CD4-positive, alpha-beta T cell treated with Interferon gamma for 1 hour (primary cell): Measurements from ENCODE around the gene PSMB1.

Experiments used
- DNase-seq: peaks from one replicate; pipeline ENCODE4 v3.0.0-alpha.2; 2020

PSMB1 gene

DNA sequence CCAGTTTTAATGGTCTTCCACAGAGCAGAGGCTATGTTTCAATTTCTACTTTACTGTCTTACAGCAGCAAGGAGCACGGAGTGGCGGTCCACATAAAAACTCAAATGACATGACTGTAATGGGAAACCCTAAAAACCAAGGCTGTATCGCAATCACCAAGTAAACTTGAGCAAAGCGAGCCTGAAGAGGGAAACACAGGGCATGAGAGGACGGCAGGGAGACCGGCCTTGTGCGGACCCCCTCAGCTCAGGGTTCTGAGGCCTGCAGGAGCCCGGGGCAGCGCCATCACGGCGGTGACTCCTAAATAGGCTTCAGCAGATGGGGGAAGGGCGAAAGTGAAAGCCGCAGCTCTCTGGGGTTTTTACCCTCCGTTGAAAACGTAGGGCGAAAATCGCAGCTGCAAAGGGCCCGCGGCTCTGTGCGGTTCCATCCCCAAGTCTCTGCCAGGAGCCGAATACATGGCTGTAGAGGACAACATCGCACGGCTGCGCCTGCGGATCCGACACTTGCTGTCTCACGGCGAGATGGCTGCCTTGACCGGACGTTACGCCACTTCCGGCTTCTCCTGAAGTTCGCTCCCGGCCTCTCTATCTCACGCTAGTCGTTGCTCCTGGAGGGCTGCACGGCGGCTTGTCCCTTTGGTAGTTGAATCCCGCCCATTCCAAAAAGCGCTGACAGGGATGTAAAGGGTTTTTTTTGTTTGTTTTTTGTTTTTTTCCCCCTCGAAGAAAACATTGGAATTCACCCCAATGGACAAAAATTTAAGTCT is at the start of gene PSMB1:
TSS of gene PSMB1 (minus strand) at position 543 of the 769 bp plus-strand sequence. CDS start at position 478, 65 bp downstream.
- DNase-seq = peak; percentile 84

DNA sequence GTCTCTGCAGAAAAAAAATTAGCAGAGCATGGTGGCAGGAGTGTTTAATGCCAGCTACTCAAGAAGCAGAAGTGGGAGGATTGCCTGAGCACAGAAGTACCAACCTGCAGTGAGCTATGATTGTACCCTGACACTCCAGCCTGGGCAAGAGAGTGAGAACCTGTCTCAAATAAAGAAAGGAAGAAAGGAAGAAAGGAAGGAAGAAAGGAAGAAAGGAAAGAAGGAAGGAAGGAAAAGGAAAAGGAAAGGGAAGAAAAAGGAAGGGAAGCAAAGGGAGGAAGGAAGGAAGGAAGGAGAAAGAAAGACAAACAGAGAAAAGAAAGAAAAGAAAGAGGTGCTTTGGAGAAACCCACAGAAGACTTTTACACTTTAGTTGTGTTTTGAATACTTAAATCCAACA is 44.2 kb upstream of the PSMB1 start:
- DNase-seq = no peak

DNA sequence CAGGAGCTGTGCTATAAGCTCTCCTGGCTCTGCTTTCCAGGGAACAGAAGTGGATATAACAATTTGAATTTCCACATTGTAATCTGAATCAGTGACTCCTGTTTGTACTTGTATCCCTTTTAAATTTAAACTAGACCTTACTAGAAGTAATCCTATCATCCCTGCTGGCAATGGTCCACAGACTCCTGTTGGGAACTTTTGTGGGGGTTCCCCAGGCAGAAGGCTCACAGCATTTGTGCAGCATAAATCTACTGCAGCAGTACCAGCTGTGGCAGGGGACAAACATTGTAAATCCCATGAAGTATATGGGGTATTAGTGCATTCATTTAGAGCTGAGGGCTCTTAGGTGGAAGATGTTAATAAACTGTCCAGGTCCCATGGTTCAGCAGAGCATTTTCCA is 43.3 kb upstream of the PSMB1 start:
- no peak for DNase-seq

DNA sequence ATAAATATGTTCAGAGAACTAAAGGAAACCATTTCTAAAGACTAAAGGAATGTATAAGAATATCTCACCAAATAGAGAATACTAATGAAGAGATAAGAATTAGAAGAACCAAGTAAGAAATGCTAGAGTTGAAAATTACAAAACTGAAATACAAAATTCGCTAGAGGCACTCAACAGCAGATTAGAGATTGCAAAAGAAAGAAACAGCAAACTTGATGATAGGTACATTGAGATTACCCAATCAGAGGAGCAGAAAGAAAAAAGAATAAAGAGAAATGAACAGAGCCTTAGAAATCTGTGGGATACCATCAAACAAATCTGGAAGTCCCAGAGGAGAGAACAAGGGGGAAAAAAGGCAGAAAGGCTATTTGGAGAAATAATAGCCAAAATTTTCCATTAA is 37.6 kb upstream of the PSMB1 start:
- no peak for DNase-seq

DNA sequence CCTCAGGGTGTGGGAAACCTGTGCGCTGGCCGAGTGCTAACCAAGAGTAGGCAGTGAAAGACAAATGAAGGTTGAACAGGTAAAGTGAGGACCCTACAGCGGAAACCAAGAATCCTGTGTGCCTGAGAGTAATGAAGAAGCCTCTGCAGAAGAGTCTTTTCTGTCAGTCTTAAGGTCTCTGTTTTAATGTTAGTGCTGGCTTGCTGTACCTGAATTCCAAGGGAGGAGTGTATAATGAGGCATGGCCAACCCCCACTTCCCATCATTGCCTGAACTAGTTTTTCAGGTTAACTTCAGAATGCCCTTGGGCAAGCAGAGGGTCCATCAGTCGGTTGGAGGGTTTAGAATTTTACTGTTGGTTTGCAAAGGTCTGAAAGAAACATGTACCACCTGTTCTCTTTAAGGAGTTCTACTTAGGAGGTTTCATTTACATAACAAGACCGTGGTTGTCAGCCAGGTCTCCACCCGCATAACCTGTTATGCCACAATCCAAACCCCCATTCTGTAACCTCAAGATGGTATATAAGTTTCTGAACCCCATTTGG is 31.9 kb upstream of the PSMB1 start:
- no peak for DNase-seq

DNA sequence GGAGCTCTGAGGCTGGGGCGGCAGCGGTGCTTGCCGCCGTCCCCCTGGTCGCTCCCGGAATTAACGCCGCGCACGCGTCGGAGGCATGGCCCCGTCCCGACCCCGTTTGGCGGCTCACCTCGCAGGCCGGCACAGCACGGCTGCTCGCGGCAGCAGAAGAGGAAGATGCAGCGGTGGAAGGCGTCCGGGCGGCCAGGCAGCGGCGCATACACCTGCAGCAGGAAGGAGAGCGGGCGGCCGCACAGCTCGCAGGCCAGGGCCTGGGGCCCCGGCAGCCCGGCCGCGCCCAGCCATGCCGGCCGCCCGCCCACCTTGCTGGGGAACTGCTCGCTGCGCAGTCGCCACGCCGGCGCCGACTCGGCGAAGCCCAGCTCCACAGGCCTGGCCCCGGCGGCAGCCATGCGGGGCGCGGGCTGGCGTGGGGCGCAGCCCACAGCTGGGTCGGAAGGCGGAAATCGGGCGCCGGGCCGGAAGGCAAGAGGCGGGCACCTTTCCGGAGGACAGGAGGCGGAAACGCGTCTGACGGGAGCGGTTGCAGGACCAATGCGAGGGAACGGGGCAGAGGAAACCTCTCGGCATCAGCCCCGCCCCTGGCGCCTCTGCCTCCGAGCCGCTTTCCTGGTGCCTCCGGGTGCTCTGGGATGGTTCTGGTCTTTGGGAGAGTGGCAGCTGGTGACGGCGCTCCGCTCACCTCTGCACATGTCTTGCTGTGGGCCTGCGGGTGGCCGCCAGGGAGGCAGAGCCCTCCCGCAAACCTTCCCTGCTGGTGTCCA is 31.3 kb upstream of the PSMB1 start, which contains the start of gene PDCD2:
TSS of gene PDCD2 (minus strand) at position 457 of the 773 bp plus-strand sequence. CDS start at position 401, 56 bp downstream.
- peak; percentile 88 for DNase-seq

DNA sequence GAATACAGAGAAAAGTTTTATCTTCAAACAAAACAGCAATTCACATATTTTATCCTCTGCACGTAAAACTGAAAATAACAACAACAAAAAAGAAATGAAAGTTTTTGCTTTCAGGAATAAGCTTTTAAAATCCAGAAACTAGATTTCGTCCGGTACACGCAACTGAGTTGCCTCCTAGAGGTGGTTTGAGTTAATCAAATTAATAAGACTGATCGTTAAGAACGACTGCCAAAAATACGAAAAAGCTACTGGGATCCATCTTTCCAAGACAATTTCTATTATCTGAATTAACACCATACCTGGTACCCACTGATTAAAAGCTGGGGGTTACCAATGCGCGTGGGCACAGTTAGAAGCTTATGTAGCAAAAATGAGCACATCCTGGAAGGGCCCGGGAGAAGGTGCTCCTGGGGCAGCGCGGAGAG is 30.7 kb upstream of the PSMB1 start:
- DNase-seq = no peak

DNA sequence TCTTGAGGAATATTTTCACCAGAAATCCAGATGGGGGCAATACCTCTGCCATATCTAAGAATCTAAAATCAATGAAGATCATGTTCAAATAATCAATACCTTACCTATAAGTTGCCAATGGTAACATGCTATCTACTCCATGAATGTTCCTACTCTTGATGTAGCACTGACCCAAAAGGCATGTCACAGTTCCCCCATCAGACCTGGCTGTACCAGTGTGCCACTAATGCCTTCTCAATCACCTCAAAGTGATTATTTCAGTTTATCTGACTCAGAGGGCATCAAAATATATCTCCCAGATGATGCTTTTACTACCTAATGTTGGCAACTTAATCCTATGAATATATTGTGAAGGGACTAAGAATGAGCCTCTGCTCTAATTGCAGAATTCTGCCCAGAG is 25.8 kb upstream of the PSMB1 start:
- DNase-seq = no peak

DNA sequence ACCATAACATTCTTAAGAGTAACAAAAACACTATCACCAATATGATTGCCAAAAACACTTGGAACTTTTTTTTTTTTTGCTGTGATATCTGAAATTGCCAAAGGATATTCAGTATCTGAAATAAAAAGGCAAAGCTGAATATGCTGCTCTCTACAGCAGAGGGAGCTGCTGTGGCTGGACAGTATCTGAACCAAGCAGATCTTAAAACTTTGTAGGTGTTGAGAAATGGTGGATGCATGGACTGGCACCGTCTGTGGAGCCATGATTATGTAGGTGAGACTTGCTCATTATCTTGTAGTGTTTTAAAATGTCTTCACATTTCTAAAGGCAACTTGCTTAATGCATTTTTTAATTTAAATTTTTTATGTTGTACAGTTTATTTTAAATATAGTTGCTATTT is 22.1 kb upstream of the PSMB1 start:
- no peak for DNase-seq

DNA sequence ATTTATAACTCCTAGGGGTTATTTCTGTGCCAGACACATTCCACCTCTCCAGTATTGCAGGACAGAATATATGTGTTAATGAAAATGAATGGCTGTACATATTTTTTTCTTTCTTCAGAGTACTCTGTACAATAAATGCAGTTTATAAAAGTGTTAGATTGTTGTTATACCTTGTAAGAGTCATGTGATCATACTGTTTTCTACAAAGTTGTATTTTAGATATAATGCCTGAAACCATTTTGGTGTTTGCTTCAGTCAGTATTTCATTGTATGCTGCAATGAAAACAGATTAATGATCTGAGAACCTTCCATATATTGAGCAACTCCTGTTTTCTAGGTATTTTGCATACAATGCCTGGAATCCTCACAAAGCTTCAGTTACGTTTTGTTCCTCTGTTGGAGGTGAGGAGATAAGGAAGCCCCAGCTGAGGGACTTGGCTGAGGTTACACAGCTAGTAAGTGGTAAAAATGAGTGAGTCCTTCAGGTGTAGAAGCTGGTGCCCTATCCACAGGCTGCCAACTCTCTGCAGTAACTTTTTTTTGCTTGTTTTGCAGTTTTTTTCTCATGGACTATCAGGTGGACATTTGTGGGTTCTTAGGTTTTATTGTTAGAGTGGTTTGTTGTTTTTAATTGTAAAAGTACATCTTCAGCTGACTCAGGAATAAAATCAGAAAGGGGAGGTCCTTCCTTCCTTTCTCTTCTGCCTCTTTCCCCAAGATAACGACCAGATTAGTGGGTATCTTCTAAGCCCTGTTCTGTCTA is 19.8 kb upstream of the PSMB1 start:
- DNase-seq = no peak

DNA sequence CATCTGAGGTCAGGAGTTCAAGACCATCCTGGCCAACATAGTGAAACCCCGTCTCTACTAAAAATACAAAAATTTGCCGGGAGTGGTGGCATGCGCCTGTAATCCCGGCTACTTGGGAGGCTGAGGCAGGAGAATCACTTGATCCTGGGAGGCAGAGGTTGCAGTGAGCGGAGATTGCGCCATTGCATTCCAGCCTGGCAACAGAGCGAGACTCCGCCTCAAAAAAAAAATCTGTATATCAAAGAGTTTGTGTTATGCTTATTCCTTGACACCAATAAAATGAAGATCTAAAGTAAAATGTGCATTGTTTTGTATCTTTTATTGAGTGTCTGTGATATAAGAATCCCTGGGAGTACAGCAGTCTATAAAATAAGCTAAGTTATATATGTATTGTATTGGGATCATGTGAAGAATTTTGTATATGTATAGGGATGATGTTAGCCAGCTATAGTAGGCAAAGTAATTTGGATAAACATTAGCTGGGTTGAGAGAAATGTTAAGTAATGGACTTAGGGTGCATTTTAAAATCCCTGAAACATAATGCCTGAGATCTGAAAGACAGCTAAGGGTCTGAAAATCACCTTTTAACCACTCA is 11.9 kb upstream of the PSMB1 start:
- DNase-seq = no peak

DNA sequence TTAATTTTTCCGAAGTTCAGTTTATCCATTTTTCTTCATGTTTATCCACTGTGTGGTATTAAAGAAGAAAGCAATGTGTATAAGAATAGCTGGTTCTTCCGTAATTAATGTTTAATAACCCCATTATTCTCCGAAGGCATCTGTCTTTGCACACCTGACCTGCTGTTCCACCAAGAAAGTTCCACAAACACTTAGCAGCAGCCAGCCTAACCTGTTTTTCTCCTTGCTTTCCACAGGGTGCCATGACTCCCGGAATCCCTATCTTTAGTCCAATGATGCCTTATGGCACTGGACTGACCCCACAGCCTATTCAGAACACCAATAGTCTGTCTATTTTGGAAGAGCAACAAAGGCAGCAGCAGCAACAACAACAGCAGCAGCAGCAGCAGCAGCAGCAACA is 8.4 kb upstream of the PSMB1 start:
- DNase-seq = no peak

DNA sequence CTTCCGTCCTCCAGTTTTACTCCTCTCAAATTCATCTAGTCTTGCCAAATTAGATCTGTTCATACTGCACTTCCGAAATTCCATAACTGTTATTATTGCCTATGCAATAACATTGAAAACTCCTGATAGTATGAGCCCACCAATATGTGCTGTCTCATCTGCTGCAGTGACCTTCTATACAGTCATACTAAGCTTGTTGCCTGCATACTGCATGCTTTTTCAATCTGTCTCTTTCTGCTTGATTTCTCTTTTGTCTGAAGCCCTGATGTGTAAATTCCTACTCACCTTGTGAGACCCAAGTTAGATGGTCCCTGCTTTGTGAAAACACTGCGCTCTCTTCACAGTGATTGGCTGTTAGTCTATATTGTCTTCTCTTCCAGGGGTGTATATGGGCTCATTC is 2.2 kb upstream of the PSMB1 start:
- DNase-seq = no peak

DNA sequence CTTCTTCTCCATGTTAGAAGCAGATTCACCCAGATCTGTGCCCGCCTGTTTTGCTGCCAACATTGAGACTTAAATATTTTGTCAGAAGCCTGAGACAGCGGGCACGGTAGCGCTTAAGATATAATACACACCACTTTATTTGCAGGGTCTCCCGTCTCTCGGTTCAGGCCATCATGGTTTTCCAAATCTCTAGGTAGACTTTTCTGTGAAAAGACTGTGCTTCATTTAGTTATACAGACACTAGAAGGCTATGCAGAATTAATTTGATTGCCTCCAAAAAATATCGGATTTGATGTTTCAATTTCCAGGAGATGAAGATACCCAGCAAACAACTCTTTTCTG is 1.7 kb upstream of the PSMB1 start:
- DNase-seq = no peak

DNA sequence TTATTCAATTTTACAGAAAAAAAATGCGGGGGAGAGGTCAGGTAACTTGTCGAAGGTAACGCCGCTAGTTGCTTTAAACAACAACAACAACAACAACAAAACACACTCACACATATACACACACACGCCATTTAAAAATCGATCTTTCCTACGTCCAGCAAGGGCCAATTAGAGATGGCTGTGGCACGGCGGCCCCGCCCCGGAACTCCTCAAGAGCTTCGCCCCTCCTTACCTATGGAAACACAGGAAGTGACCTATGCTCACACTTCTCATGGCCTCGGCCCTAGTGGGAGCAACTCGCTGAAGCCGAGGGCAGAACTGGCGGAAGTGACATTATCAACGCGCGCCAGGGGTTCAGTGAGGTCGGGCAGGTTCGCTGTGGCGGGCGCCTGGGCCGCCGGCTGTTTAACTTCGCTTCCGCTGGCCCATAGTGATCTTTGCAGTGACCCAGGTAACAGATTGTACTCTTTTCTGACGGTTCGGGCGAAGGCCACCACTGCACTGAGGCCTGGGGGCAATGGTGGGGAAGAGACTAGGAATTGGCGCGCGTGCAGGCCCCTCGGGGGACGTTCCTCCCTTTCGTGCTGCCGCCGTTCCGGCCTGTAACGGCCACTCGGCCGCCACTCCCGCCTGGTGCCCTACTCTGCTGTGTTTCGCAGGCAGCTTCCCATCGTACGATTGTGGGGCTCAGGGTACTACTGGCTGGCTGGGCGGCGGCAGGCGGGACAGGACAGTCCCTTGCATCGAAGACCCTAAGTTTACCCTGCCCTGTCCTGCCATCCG is 1.1 kb upstream of the PSMB1 start, which contains the start of gene TBP:
TSS of gene TBP (plus strand) at position 357 of the 783 bp plus-strand sequence. CDS start 2,661 bp downstream, outside the sequence.
- DNase-seq = peak; percentile 98

DNA sequence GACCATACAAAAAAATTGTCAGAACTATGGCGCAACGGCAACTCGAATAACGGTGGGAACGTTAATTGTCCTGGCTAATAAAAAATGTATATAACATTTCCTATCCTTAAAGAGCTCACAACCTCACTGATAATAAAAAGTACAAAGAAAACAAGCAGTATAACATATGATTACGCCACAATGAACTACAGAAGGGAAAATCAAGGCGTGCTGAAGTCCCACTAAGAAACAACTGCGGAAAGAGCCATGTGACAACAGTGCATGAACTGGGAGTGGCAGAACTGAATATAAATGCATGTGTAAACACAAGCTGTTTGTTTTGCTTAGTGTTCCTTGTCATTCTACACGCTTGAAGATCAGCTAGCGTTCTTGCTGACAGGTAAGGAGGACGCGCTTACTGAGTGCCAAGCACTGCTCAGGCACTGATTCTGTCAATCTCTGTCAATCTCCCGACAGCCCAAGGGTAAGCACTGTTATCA is 466 bp upstream of the PSMB1 start:
- no peak for DNase-seq

DNA sequence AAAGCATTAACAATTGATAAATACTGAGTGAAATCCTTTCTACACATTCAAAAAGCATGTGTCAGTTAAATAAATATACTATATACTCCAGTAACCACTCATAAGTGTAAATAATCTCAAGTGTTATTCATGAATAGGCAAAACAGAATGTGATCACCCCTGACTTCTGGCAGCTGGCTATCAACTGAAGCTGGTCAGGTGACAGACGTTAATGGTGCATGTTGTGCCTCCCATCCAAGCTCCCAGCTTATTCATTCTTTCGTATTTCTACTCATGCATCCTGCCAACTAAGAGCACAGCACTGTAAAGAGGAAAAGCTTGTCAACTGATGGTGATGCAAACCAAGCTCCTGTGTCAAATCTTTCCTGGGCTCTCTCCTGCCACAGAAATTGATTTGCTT is 7.7 kb downstream of the PSMB1 start:
- DNase-seq = no peak

DNA sequence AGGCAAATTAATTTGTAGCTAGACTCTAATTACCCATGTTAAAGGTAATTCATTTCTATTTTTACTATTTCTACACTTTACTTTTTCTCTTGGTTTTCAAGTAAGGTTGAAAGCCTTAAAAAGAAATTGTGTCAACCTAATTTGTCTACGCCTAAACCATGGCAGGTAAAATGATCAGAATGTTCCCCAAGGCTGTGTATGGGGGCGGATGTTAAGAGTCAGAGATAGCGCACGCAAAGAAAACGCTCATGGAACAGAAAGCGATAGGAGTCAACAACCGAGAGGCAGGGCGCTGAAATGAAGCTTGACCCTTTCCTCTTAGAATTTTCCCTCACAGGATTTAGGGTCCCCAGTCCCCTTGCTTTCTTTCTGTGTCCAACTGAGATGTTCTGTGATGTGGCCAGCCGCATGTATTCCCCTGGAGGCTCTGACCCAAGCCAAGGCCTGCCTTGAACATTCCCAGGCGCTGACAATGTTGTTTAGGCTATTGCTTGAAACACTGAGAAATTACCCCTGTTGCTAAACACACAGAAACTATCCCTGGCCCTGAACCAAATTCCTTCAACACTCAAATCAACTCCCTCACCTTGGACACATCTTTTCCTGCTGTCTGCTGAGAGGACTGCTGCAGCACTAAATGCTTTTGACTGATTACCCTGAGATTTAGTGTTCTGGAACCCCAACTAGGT is 10.9 kb downstream of the PSMB1 start:
- DNase-seq = no peak

DNA sequence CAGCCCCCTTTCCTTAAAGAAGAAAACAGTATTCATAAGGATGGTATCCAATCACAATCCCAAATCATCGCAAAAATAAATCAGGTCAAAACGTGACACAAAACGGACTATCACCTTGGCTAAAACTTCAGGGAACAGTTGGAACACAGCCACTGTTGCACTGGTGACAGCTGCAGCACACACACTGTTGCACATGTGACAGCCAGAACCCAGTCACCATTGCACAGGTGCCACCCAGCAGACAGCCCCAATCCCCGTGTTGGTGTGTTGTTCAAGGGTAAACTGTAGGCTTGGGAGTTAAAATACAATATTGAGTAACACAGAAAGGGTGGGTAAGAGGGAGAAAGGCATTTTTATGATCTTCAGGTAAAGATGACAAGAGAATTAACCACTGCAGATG is 15.8 kb downstream of the PSMB1 start:
- no peak for DNase-seq

DNA sequence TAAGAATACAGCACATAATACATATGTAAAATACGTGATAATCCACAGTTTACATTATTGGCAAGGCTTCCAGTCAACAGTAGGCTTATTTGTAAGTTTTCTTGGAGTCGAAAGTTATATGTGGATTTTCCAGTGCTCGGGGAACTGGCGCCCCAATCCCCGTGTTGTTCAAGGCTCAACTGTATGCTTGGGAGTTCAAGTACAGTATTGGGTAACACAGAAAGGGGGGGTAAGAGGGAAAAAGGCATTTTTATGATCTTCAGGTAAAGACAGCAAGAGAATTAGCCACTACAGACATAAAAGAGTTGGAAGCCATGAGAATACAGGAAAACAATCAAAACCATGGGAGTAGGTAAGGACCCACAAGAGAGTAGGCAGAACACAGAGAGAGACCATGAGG is 16.4 kb downstream of the PSMB1 start:
- DNase-seq = no peak

DNA sequence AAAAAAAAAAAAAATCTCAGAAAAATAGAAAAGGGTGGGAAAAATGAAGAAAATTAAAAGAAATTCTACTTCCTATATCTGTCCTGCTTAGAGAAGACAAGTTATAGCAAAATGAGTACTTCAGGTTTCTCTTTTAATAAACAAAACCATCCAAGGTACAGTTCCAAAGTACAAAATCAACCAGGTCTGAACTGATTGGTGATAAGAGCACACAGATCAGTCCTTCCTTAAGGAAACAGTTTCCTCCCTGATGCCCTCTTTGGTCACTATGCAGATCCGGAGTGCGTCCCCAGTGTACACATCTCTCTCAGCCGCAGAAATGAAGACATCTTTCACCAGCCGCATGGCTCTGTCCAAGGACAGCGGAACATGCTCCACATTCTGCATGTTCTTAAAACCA is 18.1 kb downstream of the PSMB1 start:
- no peak for DNase-seq
